Right lobe of liver (tissue), 6 donors: ENCODE results near the gene HSD17B2. TPM values are rescaled to one million over a fixed set of nuclear protein-coding genes. Genes with fewer than 3 reads are reported as not detected.
"Not testable (repeated sequence)": the region's sequence is repeated elsewhere in the genome, so short reads cannot be mapped to it uniquely, and the experiment has no call there.

Experiments
- ATAC-seq, 4 donors: fragments of 200-7000 bp; cut with Tn5 transposase; one replicate each; pipeline ENCODE4 v1.9.1; 2020; ENCODE audit warnings: mild to moderate bottlenecking in 4 of 4, moderate library complexity in 4 of 4
- DNase-seq, 3 donors: peaks; one replicate each; pipeline ENCODE4 v3.0.0-alpha.2; 2020
- H3K27ac ChIP-seq, 3 donors: fragments of 200-600 bp; one replicate each; pipeline ENCODE4 v1.8.0; 2022
- H3K27me3 ChIP-seq, 2 donors: fragments of 200-600 bp; one replicate each; pipeline ENCODE4 v1.8.0; 2022
- H3K36me3 ChIP-seq, 4 donors: fragments of 200-600 bp; sonication (generic) in 1 of 4; one replicate each; pipeline versions ENCODE4 v1.5.1 to v1.8.0; 2017 to 2022; ENCODE audit warnings: control low read depth in 1 of 4
- H3K4me1 ChIP-seq, 4 donors: fragments of 200-600 bp; sonication (generic) in 1 of 4; one replicate each; pipeline versions ENCODE4 v1.5.1 to v1.8.0; 2017 to 2022; ENCODE audit warnings: control low read depth in 1 of 4
- H3K4me3 ChIP-seq, 3 donors: fragments of 200-600 bp; one replicate each; pipeline ENCODE4 v1.8.0; 2022
- H3K9me3 ChIP-seq, 4 donors: fragments of 200-600 bp; sonication (generic) in 1 of 4; one replicate each; pipeline versions ENCODE4 v1.5.1 to v1.8.0; 2017 to 2022; ENCODE audit warnings: control low read depth in 1 of 4
- CTCF ChIP-seq, 4 donors: fragments of 200-600 bp in 3 of 4; fragments of 450-650 bp in 1 of 4; IDR thresholded peaks; one replicate each; pipeline versions ENCODE4 v1.5.1 to v1.8.0; 2016 to 2022; ENCODE audit warnings: antibody characterized with exemption in 4 of 4, mild to moderate bottlenecking in 2 of 4
- POLR2A ChIP-seq: fragments of 450-650 bp; IDR thresholded peaks from one replicate; pipeline ENCODE4 v1.6.1; 2017; ENCODE audit warnings: antibody characterized with exemption, mild to moderate bottlenecking
- WGBS: methylation state at CpG from one replicate; pipeline ENCODE4 v1.1.6; 2018; ENCODE audit warnings: low coverage, low lambda C conversion rate; ENCODE audit not compliant: insufficient coverage; ENCODE audit errors: missing lambda C conversion rate; 5-methylcytosine and 5-hydroxymethylcytosine counted together
- intact Hi-C, 2 donors: fragments of 100-400 bp; cut with DNase I; formaldehyde crosslinking; loops; one replicate each; pipeline versions ENCODE4 v1.11.2 to v1.14.1; 2022
- total RNA-seq, 6 experiments: library from RNA; depleted of rRNA in 2 of 6; stranded (reverse); fragments of >200 nt in 2 of 6; fragmentation: NEBNext Ultra II Directional in 3 of 6; extraction: Animal tissue kit (Norgen Biotek cat#: 25700) in 3 of 6; gene quantifications; one replicate each; pipeline versions ENCODE4 v1.1.0 to v1.2.4, GENCODE V29; 2016 to 2023
- donor health status: DM: no; HTN: yes; CAD: no.
- donor health status: DM: no; HTN: no; CAD: no.
- donor health status: DM: no; HTN: no; CAD: no.
- donor health status: DM: no; HTN: yes; CAD: no.
- donor health status: DM: no; HTN: yes; CAD: no.

HSD17B2 gene
- total RNA-seq, 6 experiments from 2014 or later: 65.2 to 144 (median 84.7) TPM

- 77% methylated on average over 2 of the region's 2 CpGs for WGBS
- ATAC-seq: no peak
- H3K4me3 ChIP-seq: no peak overlapping the region
- DNase-seq: no peak
- no peaks in the 10 kb centered on the region for H3K27me3 ChIP-seq
- no peaks in the 10 kb centered on the region for H3K4me1 ChIP-seq
- H3K36me3 ChIP-seq: no peaks in the 10 kb centered on the region
- TF ChIP-seq POLR2A (no peak), CTCF (IDR thresholded peaks at IDR 0.05) (no peak)
- H3K27ac ChIP-seq: no peak overlapping the region
- intact Hi-C loops: no loop called here
- H3K9me3 ChIP-seq: no peaks in the 10 kb centered on the region
These were observed 27.9 kb upstream of the HSD17B2 start for GRCh38 chr16:82007189-82007588.

GRCh38 chr16:82008957-82009592 is 26.0 kb upstream of the HSD17B2 start:
- H3K36me3 ChIP-seq: no peaks in the 10 kb centered on the region
- intact Hi-C loops: no loop called here
- H3K27me3 ChIP-seq: no peaks in the 10 kb centered on the region
- TF ChIP-seq CTCF (IDR thresholded peaks at IDR 0.05) (no peak), POLR2A (no peak)
- H3K4me1 ChIP-seq: no peaks in the 10 kb centered on the region
- no peaks in the 10 kb centered on the region for H3K9me3 ChIP-seq
- H3K4me3 ChIP-seq: no peak overlapping the region
- WGBS: 86% methylated on average over 6 of the region's 9 CpGs
- no peak overlapping the region for H3K27ac ChIP-seq
- DNase-seq: no peak
- no peak for ATAC-seq

GRCh38 chr16:82009789-82010188 is 25.3 kb upstream of the HSD17B2 start:
- WGBS: 96% methylated on average over 4 of the region's 4 CpGs
- ATAC-seq, H3K27ac ChIP-seq, intact Hi-C loops, H3K4me1 ChIP-seq, DNase-seq, H3K36me3 ChIP-seq, H3K9me3 ChIP-seq, H3K4me3 ChIP-seq, H3K27me3 ChIP-seq: not testable (repeated sequence)

- Histone ChIP-seq H3K9me3 (no peaks in the 10 kb centered on the region), H3K4me3 (peak overlapping the region; percentile 51 to 69 (median 67)), H3K27me3 (no peaks in the 10 kb centered on the region), H3K4me1 (no peaks in the 10 kb centered on the region), H3K36me3 (no peaks in the 10 kb centered on the region), H3K27ac (peak overlapping the region in 1 of 3 donors; percentile 14)
- WGBS: 76% methylated on average over 5 of the region's 8 CpGs
- ATAC-seq (no peak), DNase-seq (no peak)
- intact Hi-C loops: no loop called here
- TF ChIP-seq POLR2A (no peak), CTCF (IDR thresholded peaks at IDR 0.05) (no peak)
These were observed 24.4 kb upstream of the HSD17B2 start for GRCh38 chr16:82010649-82011048.

- TF ChIP-seq CTCF (IDR thresholded peaks at IDR 0.05) (no peak), POLR2A (peak; percentile 27)
- Histone ChIP-seq H3K27ac (peak within 1 kb of the TSS in 1 of 3 donors; percentile 14), H3K36me3 (no peaks in the 10 kb centered on the region), H3K27me3 (no peaks in the 10 kb centered on the region), H3K4me1 (no peaks in the 10 kb centered on the region), H3K4me3 (peak within 1 kb of the TSS; percentile 51 to 69 (median 67)), H3K9me3 (no peaks in the 10 kb centered on the region)
- 5% methylated on average over 17 of the region's 32 CpGs for WGBS
- DNase-seq: peak; percentile 72 to 78 (median 76)
- peak; percentile 97 to 99 (median 98) for ATAC-seq
- intact Hi-C loops: no loop called here
These were observed 23.8 kb upstream of the HSD17B2 start, which contains the start of gene SDR42E1 for GRCh38 chr16:82011199-82011641. TSS of gene SDR42E1 (minus strand) at chr16:82011470. CDS start at chr16:82000858, 10,612 bp downstream.
